Thyroid gland (tissue), 4 donors: ENCODE data around the gene OR10H2. TPM values are rescaled to one million over a fixed set of nuclear protein-coding genes. Genes with fewer than 3 reads are reported as not detected.
"Not testable (repeated sequence)": the region's sequence is repeated elsewhere in the genome, so short reads cannot be mapped to it uniquely, and the experiment has no call there.

Source experiments
- DNase-seq, 2 donors: peaks; one replicate each; pipeline ENCODE4 v3.0.0-alpha.2; 2019
- H3K27ac ChIP-seq, 3 donors: fragments of 200-600 bp; sonication (generic); 1 replicate in 2 of 3; 2 replicates in 1 of 3; pipeline ENCODE4 v1.5.1; 2016 to 2019; ENCODE audit warnings: mild to moderate bottlenecking in 1 of 3, moderate library complexity in 1 of 3
- H3K27me3 ChIP-seq: fragments of 200-600 bp; sonication (generic); one replicate; pipeline ENCODE4 v1.5.1; 2019
- H3K36me3 ChIP-seq, 2 donors: fragments of 200-600 bp; sonication (generic); one replicate each; pipeline ENCODE4 v1.5.1; 2016 to 2019
- H3K4me1 ChIP-seq, 2 donors: fragments of 200-600 bp; sonication (generic); one replicate each; pipeline ENCODE4 v1.5.1; 2017 to 2019
- H3K4me3 ChIP-seq, 3 donors: fragments of 200-600 bp; sonication (generic); replicated peaks in 1 of 3; 1 replicate in 2 of 3; 2 replicates in 1 of 3; pipeline ENCODE4 v1.5.1; 2016; ENCODE audit warnings: mild to moderate bottlenecking in 1 of 3
- H3K9me3 ChIP-seq: fragments of 200-600 bp; sonication (generic); one replicate; pipeline ENCODE4 v1.5.1; 2017
- CTCF ChIP-seq, 6 experiments: fragments of 200-600 bp in 3 of 6; fragments of 450-650 bp in 3 of 6; sonication (generic) in 3 of 6; IDR thresholded peaks; one replicate each; pipeline ENCODE4 v1.5.1; 2016 to 2019; ENCODE audit warnings: antibody characterized with exemption in 6 of 6, mild to moderate bottlenecking in 2 of 6, inconsistent platforms in 1 of 6, moderate library complexity in 1 of 6
- POLR2A ChIP-seq, 2 donors: fragments of 450-650 bp; IDR thresholded peaks; one replicate each; pipeline ENCODE4 v1.6.1; 2017; ENCODE audit warnings: antibody characterized with exemption in 2 of 2, mild to moderate bottlenecking in 2 of 2, moderate library complexity in 1 of 2
- WGBS, 2 donors: methylation state at CpG; one replicate each; pipeline ENCODE4 v1.1.5; 2017; 5-methylcytosine and 5-hydroxymethylcytosine counted together
- intact Hi-C: fragments of 100-400 bp; cut with DNase I; formaldehyde crosslinking; loops from one replicate; pipeline ENCODE4 v1.15.1; 2023
- total RNA-seq, 4 donors: library from RNA; depleted of rRNA; stranded (reverse); fragments of >200 nt; gene quantifications; one replicate each; pipeline ENCODE4 v1.2.3, GENCODE V29; 2016

The OR10H2 gene
- total RNA-seq: not detected

- no peaks in the 10 kb centered on the region for H3K9me3 ChIP-seq
- WGBS, 2 donors: 72 to 74% methylated on average over 5 of the region's 5 CpGs
- H3K4me3 ChIP-seq: no peak within 1 kb of the TSS
- H3K36me3 ChIP-seq: no peaks in the 10 kb centered on the region
- no peaks in the 10 kb centered on the region for H3K27me3 ChIP-seq
- TF ChIP-seq CTCF (IDR thresholded peaks at IDR 0.05) (no peak), POLR2A (IDR thresholded peaks at IDR 0.05) (no peak)
- DNase-seq: no peak
- no peaks in the 10 kb centered on the region for H3K4me1 ChIP-seq
- no peak within 1 kb of the TSS for H3K27ac ChIP-seq
- intact Hi-C loops: no loop called here
Observed at GRCh38 chr19:15727724-15728123, at the start of gene OR10H2. TSS of gene OR10H2 (plus strand) at chr19:15728024. CDS start at chr19:15728044, 20 bp downstream.

- Histone ChIP-seq H3K27ac (no peak overlapping the region), H3K4me1 (no peaks in the 10 kb centered on the region), H3K27me3 (no peaks in the 10 kb centered on the region), H3K9me3 (no peaks in the 10 kb centered on the region), H3K4me3 (no peak overlapping the region), H3K36me3 (no peaks in the 10 kb centered on the region)
- DNase-seq: no peak
- TF ChIP-seq CTCF (IDR thresholded peaks at IDR 0.05) (no peak), POLR2A (IDR thresholded peaks at IDR 0.05) (no peak)
- WGBS, 2 donors: 17% methylated on average over 4 of the region's 4 CpGs
- intact Hi-C loops: no loop called here
Observed at GRCh38 chr19:15679089-15679488, 48.7 kb upstream of the OR10H2 start.

- H3K4me1 ChIP-seq, H3K36me3 ChIP-seq, H3K9me3 ChIP-seq, intact Hi-C loops, H3K4me3 ChIP-seq, H3K27me3 ChIP-seq, H3K27ac ChIP-seq, DNase-seq: not testable (repeated sequence)
- WGBS, 2 donors: 49 to 56% methylated on average over 3 to 4 of the region's 4 CpGs
Observed at GRCh38 chr19:15679865-15680264, 48.0 kb upstream of the OR10H2 start.

GRCh38 chr19:15680478-15681322, 47.1 kb upstream of the OR10H2 start:
- WGBS, 2 donors: 54 to 57% methylated on average over 8 of the region's 8 CpGs
- no peaks in the 10 kb centered on the region for H3K4me1 ChIP-seq
- DNase-seq: no peak
- no peaks in the 10 kb centered on the region for H3K9me3 ChIP-seq
- no peaks in the 10 kb centered on the region for H3K36me3 ChIP-seq
- no peak overlapping the region for H3K27ac ChIP-seq
- H3K27me3 ChIP-seq: no peaks in the 10 kb centered on the region
- TF ChIP-seq POLR2A (IDR thresholded peaks at IDR 0.05): no peak
- no peak for TF ChIP-seq CTCF (IDR thresholded peaks at IDR 0.05)
- intact Hi-C loops: no loop called here
- no peak overlapping the region for H3K4me3 ChIP-seq

GRCh38 chr19:15683411-15683810, 44.4 kb upstream of the OR10H2 start:
- Histone ChIP-seq H3K9me3 (no peaks in the 10 kb centered on the region), H3K4me1 (no peaks in the 10 kb centered on the region), H3K27ac (no peak overlapping the region), H3K4me3 (no peak overlapping the region), H3K27me3 (no peaks in the 10 kb centered on the region), H3K36me3 (no peaks in the 10 kb centered on the region)
- no peak for DNase-seq
- intact Hi-C loops: no loop called here
- TF ChIP-seq CTCF (IDR thresholded peaks at IDR 0.05): no peak
- TF ChIP-seq POLR2A (IDR thresholded peaks at IDR 0.05): no peak
- 78 to 85% methylated on average over 10 of the region's 10 CpGs for WGBS, 2 donors
